PFSK-1 (cell line): ENCODE data around the gene FAM217B.

ENCODE experiments used
- FOXP2 ChIP-seq: optimal IDR thresholded peaks from 2 replicates; pipeline ENCODE3; 2011; ENCODE audit warnings: borderline replicate concordance, control low read depth, inconsistent platforms; ENCODE audit not compliant: insufficient read depth; ENCODE audit errors: extremely low read length, extremely low read depth
- POLR2AphosphoS5 ChIP-seq: IDR thresholded peaks from 2 replicates; pipeline ENCODE4 v1.6.1; 2012; ENCODE audit warnings: low read depth, mild to moderate bottlenecking, control low read depth, low read length, moderate library complexity
- REST ChIP-seq, 2 experiments: IDR thresholded peaks; 2 replicates each; pipeline versions ENCODE4 v1.6.1 to v1.8.0; 2011 to 2012; ENCODE audit warnings: low read depth in 2 of 2, low read length in 2 of 2, control low read depth in 1 of 2, inconsistent platforms in 1 of 2, mild to moderate bottlenecking in 1 of 2, moderate library complexity in 1 of 2; ENCODE audit not compliant: insufficient read depth in 1 of 2
- SIN3A ChIP-seq: IDR thresholded peaks from 2 replicates; pipeline ENCODE4 v1.6.1; 2012; ENCODE audit warnings: mild to moderate bottlenecking, low read length, moderate library complexity, borderline replicate concordance; ENCODE audit not compliant: insufficient read depth
- TAF1 ChIP-seq: IDR thresholded peaks from 2 replicates; pipeline ENCODE4 v1.6.1; 2012; ENCODE audit warnings: low read length, control low read depth, borderline replicate concordance; ENCODE audit not compliant: insufficient read depth

Gene FAM217B

GRCh38 chr20:59933296-59933848 is 6.8 kb upstream of the FAM217B start, which contains the start of gene SYCP2:
Gene SYCP2 (minus strand): TSS chr20:59933637. CDS start chr20:59922413, 11,224 bp downstream.
- TF ChIP-seq FOXP2 (no peak), SIN3A (no peak), POLR2AphosphoS5 (no peak), REST (IDR thresholded peaks at IDR 0.05; ENCODE audit: insufficient read depth in 1 of 2, low read depth in 2 of 2, low read length in 2 of 2) (no peak), TAF1 (no peak)

GRCh38 chr20:59933849-59934585 is 6.2 kb upstream of the FAM217B start:
- TF ChIP-seq SIN3A (no peak), FOXP2 (no peak), TAF1 (no peak), POLR2AphosphoS5 (no peak), REST (IDR thresholded peaks at IDR 0.05; ENCODE audit: insufficient read depth in 1 of 2, low read depth in 2 of 2, low read length in 2 of 2) (no peak)

- TF ChIP-seq TAF1 (no peak), FOXP2 (no peak)
These were observed 4.6 kb upstream of the FAM217B start for GRCh38 chr20:59935457-59936185.

- TF ChIP-seq SIN3A (no peak), FOXP2 (no peak), REST (IDR thresholded peaks at IDR 0.05; ENCODE audit: insufficient read depth in 1 of 2, low read depth in 2 of 2, low read length in 2 of 2) (no peak), POLR2AphosphoS5 (no peak), TAF1 (no peak)
These were observed 3.8 kb upstream of the FAM217B start for GRCh38 chr20:59936409-59936808.

- TF ChIP-seq TAF1 (no peak), POLR2AphosphoS5 (no peak), REST (IDR thresholded peaks at IDR 0.05; ENCODE audit: insufficient read depth in 1 of 2, low read depth in 2 of 2, low read length in 2 of 2) (no peak), FOXP2 (no peak), SIN3A (no peak)
These were observed 3.0 kb upstream of the FAM217B start for GRCh38 chr20:59937150-59937549.
